ENCODE results near the gene DZIP3.
"Not testable (repeated sequence)": the region's sequence is repeated elsewhere in the genome, so short reads cannot be mapped to it uniquely, and the experiment has no call there.

The DZIP3 gene

GRCh38 chr3:108642526-108642925 is 53.0 kb downstream of the DZIP3 start:
- H2AK5ac ChIP-seq (ENCODE audit: low read length, severe bottlenecking), result no peak overlapping the region
- H3K18ac ChIP-seq (ENCODE audit: low read depth in 1 of 2, low read length in 2 of 2), result no peak overlapping the region
- no peaks in the 10 kb centered on the region for H3K9me3 ChIP-seq (ENCODE audit: control insufficient read depth, low read length)
- H2BK120ac ChIP-seq (ENCODE audit: low read depth, low read length), result no peak overlapping the region
- no peak overlapping the region for H4K8ac ChIP-seq (ENCODE audit: low read length)
- H3K27ac ChIP-seq (ENCODE audit: low read length, poor library complexity, severe bottlenecking), result no peak overlapping the region
- H2BK5ac ChIP-seq (ENCODE audit: low read depth, low read length, poor library complexity, severe bottlenecking), result no peak overlapping the region
- H3K9ac ChIP-seq (ENCODE audit: low read length), result no peak overlapping the region
- H3K4ac ChIP-seq (ENCODE audit: low read depth in 1 of 2, low read length in 2 of 2), result no peak overlapping the region
- no peak overlapping the region for H3K4me3 ChIP-seq (ENCODE audit: insufficient read depth in 1 of 2, low read depth in 1 of 2, low read length in 2 of 2)
- no peak for DNase-seq
- no peak overlapping the region for H3K14ac ChIP-seq (ENCODE audit: low read length in 2 of 2)
- H2BK15ac ChIP-seq (ENCODE audit: low read depth, poor library complexity, severe bottlenecking), result no peak overlapping the region
- no peak overlapping the region for H3K23ac ChIP-seq (ENCODE audit: low read length in 2 of 2)
- H2AFZ ChIP-seq (ENCODE audit: low read depth, low read length), result no peak overlapping the region
- no peak overlapping the region for H3K4me2 ChIP-seq (ENCODE audit: low read length, poor library complexity, severe bottlenecking)
- 94% methylated on average over 3 of the region's 3 CpGs for WGBS
- H4K91ac ChIP-seq (ENCODE audit: low read length), result no peak overlapping the region
- H3K36me3 ChIP-seq (ENCODE audit: control insufficient read depth in 1 of 2, insufficient read depth in 2 of 2, low read depth in 1 of 2, low read length in 2 of 2), result peaks cover 0 to 10% of the 10 kb centered on the region in 2 experiments
- H3K27me3 ChIP-seq (ENCODE audit: control insufficient read depth in 1 of 2, insufficient read depth in 1 of 2, low read length in 2 of 2), result no peaks in the 10 kb centered on the region
- no peak overlapping the region for H2BK12ac ChIP-seq (ENCODE audit: low read length in 2 of 2)
- H3K4me1 ChIP-seq (ENCODE audit: control insufficient read depth, insufficient read depth, low read depth, low read length), result no peaks in the 10 kb centered on the region
- no peaks in the 10 kb centered on the region for H3K79me1 ChIP-seq (replicated peaks; ENCODE audit: low read length, poor library complexity, severe bottlenecking)

DNA sequence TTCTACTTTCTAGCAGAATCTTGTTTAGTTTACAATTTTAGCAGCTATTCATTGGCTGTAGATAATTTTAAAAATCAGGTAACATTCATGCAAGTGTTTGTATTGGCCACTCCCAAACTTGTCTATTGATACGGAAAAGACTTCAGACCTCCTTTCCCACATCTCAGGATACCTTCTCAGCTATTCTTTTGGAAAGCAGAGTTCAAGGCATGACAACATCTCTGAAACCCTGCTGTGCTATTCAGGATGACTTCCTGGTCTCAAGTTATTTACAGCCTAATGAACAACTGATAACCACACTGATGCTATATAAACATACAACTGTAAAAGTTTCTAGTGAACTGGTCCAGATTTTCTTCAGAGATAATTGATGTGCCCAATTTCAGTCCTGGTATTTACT is 55.8 kb downstream of the DZIP3 start:
- H3K4me3 ChIP-seq (ENCODE audit: insufficient read depth in 1 of 2, low read depth in 1 of 2, low read length in 2 of 2), result no peak overlapping the region
- no peak overlapping the region for H3K23ac ChIP-seq (ENCODE audit: low read length in 2 of 2)
- H2BK5ac ChIP-seq (ENCODE audit: low read depth, low read length, poor library complexity, severe bottlenecking), result no peak overlapping the region
- H3K4me1 ChIP-seq (ENCODE audit: control insufficient read depth, insufficient read depth, low read depth, low read length), result no peaks in the 10 kb centered on the region
- no peak overlapping the region for H2AK5ac ChIP-seq (ENCODE audit: low read length, severe bottlenecking)
- no peak overlapping the region for H3K14ac ChIP-seq (ENCODE audit: low read length in 2 of 2)
- DNase-seq, result no peak
- H3K36me3 ChIP-seq (ENCODE audit: control insufficient read depth in 1 of 2, insufficient read depth in 2 of 2, low read depth in 1 of 2, low read length in 2 of 2), result peaks cover 0 to 23% of the 10 kb centered on the region in 2 experiments
- no peak overlapping the region for H2BK120ac ChIP-seq (ENCODE audit: low read depth, low read length)
- WGBS, result 96% methylated on average over 1 of the region's 1 CpG
- no peak overlapping the region for H3K4me2 ChIP-seq (ENCODE audit: low read length, poor library complexity, severe bottlenecking)
- H3K9me3 ChIP-seq (ENCODE audit: control insufficient read depth, low read length), result no peaks in the 10 kb centered on the region
- no peak overlapping the region for H4K91ac ChIP-seq (ENCODE audit: low read length)
- no peak overlapping the region for H2BK15ac ChIP-seq (ENCODE audit: low read depth, poor library complexity, severe bottlenecking)
- no peak overlapping the region for H3K18ac ChIP-seq (ENCODE audit: low read depth in 1 of 2, low read length in 2 of 2)
- H3K4ac ChIP-seq (ENCODE audit: low read depth in 1 of 2, low read length in 2 of 2), result no peak overlapping the region
- H4K8ac ChIP-seq (ENCODE audit: low read length), result no peak overlapping the region
- H3K27me3 ChIP-seq (ENCODE audit: control insufficient read depth in 1 of 2, insufficient read depth in 1 of 2, low read length in 2 of 2), result no peaks in the 10 kb centered on the region
- no peak overlapping the region for H2AFZ ChIP-seq (ENCODE audit: low read depth, low read length)
- no peaks in the 10 kb centered on the region for H3K79me1 ChIP-seq (replicated peaks; ENCODE audit: low read length, poor library complexity, severe bottlenecking)
- no peak overlapping the region for H2BK12ac ChIP-seq (ENCODE audit: low read length in 2 of 2)
- H3K27ac ChIP-seq (ENCODE audit: low read length, poor library complexity, severe bottlenecking), result no peak overlapping the region
- no peak overlapping the region for H3K9ac ChIP-seq (ENCODE audit: low read length)

DNA sequence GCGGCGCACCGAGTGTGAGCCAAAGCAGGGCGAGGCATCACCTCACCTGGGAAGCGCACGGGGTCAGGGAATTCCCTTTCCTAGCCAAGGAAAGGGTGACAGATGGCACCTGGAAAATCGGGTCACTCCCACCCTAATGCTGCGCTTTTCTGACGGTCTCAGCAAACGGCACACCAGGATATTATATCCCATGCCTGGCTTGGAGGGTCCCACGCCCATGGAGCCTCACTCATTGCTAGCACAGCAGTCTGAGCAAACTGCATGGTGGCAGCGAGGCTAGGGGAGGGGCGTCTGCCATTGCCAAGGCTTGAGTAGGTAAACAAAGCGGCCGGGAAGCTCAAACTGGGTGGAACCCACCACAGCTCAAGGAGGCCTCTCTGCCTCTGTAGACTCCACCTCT is 66.1 kb downstream of the DZIP3 start:
- not testable (repeated sequence) for H3K4me2 ChIP-seq (ENCODE audit: low read length, poor library complexity, severe bottlenecking); DNase-seq; H3K14ac ChIP-seq (ENCODE audit: low read length in 2 of 2); H2AFZ ChIP-seq (ENCODE audit: low read depth, low read length); H3K27me3 ChIP-seq (ENCODE audit: control insufficient read depth in 1 of 2, insufficient read depth in 1 of 2, low read length in 2 of 2); H3K79me1 ChIP-seq (replicated peaks; ENCODE audit: low read length, poor library complexity, severe bottlenecking); H3K4ac ChIP-seq (ENCODE audit: low read depth in 1 of 2, low read length in 2 of 2); H2BK120ac ChIP-seq (ENCODE audit: low read depth, low read length); H3K9ac ChIP-seq (ENCODE audit: low read length); H3K4me1 ChIP-seq (ENCODE audit: control insufficient read depth, insufficient read depth, low read depth, low read length); H3K27ac ChIP-seq (ENCODE audit: low read length, poor library complexity, severe bottlenecking); H4K8ac ChIP-seq (ENCODE audit: low read length); H3K9me3 ChIP-seq (ENCODE audit: control insufficient read depth, low read length); H3K18ac ChIP-seq (ENCODE audit: low read depth in 1 of 2, low read length in 2 of 2); H2BK5ac ChIP-seq (ENCODE audit: low read depth, low read length, poor library complexity, severe bottlenecking); H2BK12ac ChIP-seq (ENCODE audit: low read length in 2 of 2); H2AK5ac ChIP-seq (ENCODE audit: low read length, severe bottlenecking); H2BK15ac ChIP-seq (ENCODE audit: low read depth, poor library complexity, severe bottlenecking); H3K4me3 ChIP-seq (ENCODE audit: insufficient read depth in 1 of 2, low read depth in 1 of 2, low read length in 2 of 2); H3K23ac ChIP-seq (ENCODE audit: low read length in 2 of 2); H4K91ac ChIP-seq (ENCODE audit: low read length)
- 96% methylated on average over 15 of the region's 15 CpGs for WGBS
- H3K36me3 ChIP-seq (ENCODE audit: control insufficient read depth in 1 of 2, insufficient read depth in 2 of 2, low read depth in 1 of 2, low read length in 2 of 2), result peaks cover 9 to 20% of the 10 kb centered on the region in 2 experiments

DNA sequence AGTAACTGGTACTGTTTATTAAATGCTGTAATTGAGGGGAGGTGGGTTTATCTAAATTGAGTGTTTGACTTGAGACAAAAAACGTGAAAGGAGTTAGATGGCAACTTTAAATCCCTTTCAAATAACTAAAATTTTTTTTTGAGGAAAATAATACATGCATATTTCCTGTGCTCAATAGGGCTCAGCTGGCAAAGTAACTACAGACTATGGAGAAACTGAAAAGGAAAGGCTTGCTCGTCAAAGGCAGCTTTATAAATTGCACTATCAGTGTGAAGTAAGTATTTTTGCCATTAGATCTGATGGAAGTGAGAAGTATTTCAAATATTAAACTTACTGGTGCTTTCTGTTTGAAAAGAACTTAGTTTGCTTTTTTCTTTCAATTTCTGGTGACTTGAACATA is 72.2 kb downstream of the DZIP3 start:
- H3K9me3 ChIP-seq (ENCODE audit: control insufficient read depth, low read length), result no peaks in the 10 kb centered on the region
- H2AK5ac ChIP-seq (ENCODE audit: low read length, severe bottlenecking), result no peak overlapping the region
- no peak overlapping the region for H3K18ac ChIP-seq (ENCODE audit: low read depth in 1 of 2, low read length in 2 of 2)
- peak overlapping the region; percentile 68 for H3K9ac ChIP-seq (ENCODE audit: low read length)
- no peak overlapping the region for H2BK5ac ChIP-seq (ENCODE audit: low read depth, low read length, poor library complexity, severe bottlenecking)
- no peak overlapping the region for H2AFZ ChIP-seq (ENCODE audit: low read depth, low read length)
- no peak overlapping the region for H3K27ac ChIP-seq (ENCODE audit: low read length, poor library complexity, severe bottlenecking)
- H4K8ac ChIP-seq (ENCODE audit: low read length), result no peak overlapping the region
- WGBS, result 84% methylated on average over 1 of the region's 2 CpGs
- no peak overlapping the region for H2BK15ac ChIP-seq (ENCODE audit: low read depth, poor library complexity, severe bottlenecking)
- H3K14ac ChIP-seq (ENCODE audit: low read length in 2 of 2), result no peak overlapping the region
- H3K79me1 ChIP-seq (replicated peaks; ENCODE audit: low read length, poor library complexity, severe bottlenecking), result no peaks in the 10 kb centered on the region
- H2BK120ac ChIP-seq (ENCODE audit: low read depth, low read length), result no peak overlapping the region
- H4K91ac ChIP-seq (ENCODE audit: low read length), result no peak overlapping the region
- H2BK12ac ChIP-seq (ENCODE audit: low read length in 2 of 2), result no peak overlapping the region
- H3K4ac ChIP-seq (ENCODE audit: low read depth in 1 of 2, low read length in 2 of 2), result no peak overlapping the region
- no peaks in the 10 kb centered on the region for H3K27me3 ChIP-seq (ENCODE audit: control insufficient read depth in 1 of 2, insufficient read depth in 1 of 2, low read length in 2 of 2)
- peaks cover 0 to 5% of the 10 kb centered on the region in 2 experiments for H3K36me3 ChIP-seq (ENCODE audit: control insufficient read depth in 1 of 2, insufficient read depth in 2 of 2, low read depth in 1 of 2, low read length in 2 of 2)
- DNase-seq, result no peak
- no peak overlapping the region for H3K23ac ChIP-seq (ENCODE audit: low read length in 2 of 2)
- no peaks in the 10 kb centered on the region for H3K4me1 ChIP-seq (ENCODE audit: control insufficient read depth, insufficient read depth, low read depth, low read length)
- H3K4me3 ChIP-seq (ENCODE audit: insufficient read depth in 1 of 2, low read depth in 1 of 2, low read length in 2 of 2), result peak overlapping the region in 1 of 2 experiments; percentile 5
- no peak overlapping the region for H3K4me2 ChIP-seq (ENCODE audit: low read length, poor library complexity, severe bottlenecking)
